Hepatocyte (in vitro differentiated cells): ENCODE data around the gene TMEM143. TPM values are rescaled to one million over a fixed set of nuclear protein-coding genes. Genes with fewer than 3 reads are reported as not detected.

Experiments
- DNase-seq: peaks from one replicate; pipeline ENCODE4 v3.0.0-alpha.2; 2016; ENCODE audit warnings: low spot score
- H2AFZ ChIP-seq: fragments of 200-600 bp; sonication (generic); 2 replicates; pipeline ENCODE4 v1.6.0; 2016; ENCODE audit warnings: antibody characterized with exemption, mild to moderate bottlenecking
- H3K27ac ChIP-seq: fragments of 200-600 bp; sonication (generic); 2 replicates; pipeline ENCODE4 v1.5.1; 2016; ENCODE audit warnings: mild to moderate bottlenecking
- H3K27me3 ChIP-seq: fragments of 200-600 bp; sonication (generic); 2 replicates; pipeline ENCODE4 v1.6.1; 2016
- H3K36me3 ChIP-seq: fragments of 200-600 bp; sonication (generic); replicated peaks from 2 replicates; pipeline ENCODE4 v1.5.1; 2016; ENCODE audit warnings: low read depth; ENCODE audit not compliant: insufficient read depth
- H3K4me1 ChIP-seq: fragments of 200-600 bp; sonication (generic); 2 replicates; pipeline ENCODE4 v1.5.1; 2016; ENCODE audit warnings: mild to moderate bottlenecking, moderate library complexity; ENCODE audit not compliant: insufficient read depth
- H3K4me2 ChIP-seq: fragments of 200-600 bp; sonication (generic); 2 replicates; pipeline ENCODE4 v1.6.0; 2016
- H3K4me3 ChIP-seq: fragments of 200-600 bp; sonication (generic); 2 replicates; pipeline ENCODE4 v1.5.1; 2016; ENCODE audit warnings: mild to moderate bottlenecking
- H3K79me2 ChIP-seq: fragments of 200-600 bp; sonication (generic); 2 replicates; pipeline ENCODE4 v1.6.0; 2017; ENCODE audit warnings: mild to moderate bottlenecking
- H3K9me2 ChIP-seq: fragments of 200-600 bp; sonication (generic); replicated peaks from 2 replicates; pipeline ENCODE4 v1.6.0; 2017; ENCODE audit warnings: mild to moderate bottlenecking; ENCODE audit not compliant: insufficient read depth
- H3K9me3 ChIP-seq: fragments of 200-600 bp; sonication (generic); 2 replicates; pipeline ENCODE4 v1.5.1; 2016; ENCODE audit warnings: low read depth, mild to moderate bottlenecking
- H4K20me1 ChIP-seq: fragments of 200-600 bp; sonication (generic); 2 replicates; pipeline ENCODE4 v1.6.0; 2016; ENCODE audit warnings: mild to moderate bottlenecking; ENCODE audit not compliant: insufficient read depth, poor library complexity, severe bottlenecking
- EZH2 ChIP-seq: fragments of 200-600 bp; sonication (generic); IDR thresholded peaks from 2 replicates; pipeline ENCODE4 v1.6.1; 2016; ENCODE audit warnings: antibody characterized with exemption, mild to moderate bottlenecking, borderline replicate concordance
- EZH2phosphoT487 ChIP-seq: fragments of 200-600 bp; sonication (generic); IDR thresholded peaks from one replicate; pipeline ENCODE4 v1.6.1; 2018; ENCODE audit warnings: antibody characterized with exemption, mild to moderate bottlenecking, low read depth, moderate library complexity; ENCODE audit not compliant: unreplicated experiment, severe bottlenecking
- WGBS: methylation state at CpG from one replicate; pipeline ENCODE4 v1.1.6; 2016; ENCODE audit warnings: low lambda C conversion rate; ENCODE audit errors: missing lambda C conversion rate; 5-methylcytosine and 5-hydroxymethylcytosine counted together
- polyA plus RNA-seq: library from polyadenylated mRNA; unstranded; fragments of >200 nt; fragmentation: Nextera tagmentation; extraction: Ambion mirVana; gene quantifications from 2 replicates; pipeline ENCODE4 v1.2.1, GENCODE V29; 2016
- total RNA-seq: library from RNA; depleted of rRNA; stranded (reverse); fragments of >200 nt; gene quantifications from 2 replicates; pipeline ENCODE4 v1.2.3, GENCODE V29; 2014
- TF ChIP-seq, protein P1 (sequence below): fragments of 200-600 bp; sonication (generic); IDR thresholded peaks from 2 replicates; pipeline ENCODE4 v1.5.1; 2016; ENCODE audit warnings: antibody characterized with exemption, mild to moderate bottlenecking; ENCODE audit not compliant: poor library complexity

The TMEM143 gene
- total and polyA plus RNA-seq, 2 experiments from 2014 or later = 5.9 to 11.2 TPM

DNA sequence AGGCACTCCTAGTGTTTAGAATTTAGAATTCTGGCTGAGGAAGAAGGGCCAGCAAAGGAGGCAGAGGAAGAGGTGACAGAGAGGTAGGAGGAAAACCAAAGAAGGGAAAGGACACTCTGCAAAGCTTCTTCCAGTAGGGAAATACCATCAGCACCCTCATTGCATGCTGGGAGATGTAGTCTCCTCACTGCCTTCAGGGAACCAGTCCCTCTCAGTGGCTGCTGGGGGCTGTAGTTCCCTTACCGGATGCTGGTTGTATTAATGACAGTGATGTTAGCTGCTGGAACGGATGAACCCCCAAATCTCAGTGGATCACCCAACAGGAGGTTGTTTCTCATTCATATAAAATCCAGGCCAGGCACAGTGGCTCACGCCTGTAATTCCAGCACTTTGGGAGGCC is 39.9 kb upstream of the TMEM143 start:
- no peak overlapping the region for H3K27ac ChIP-seq
- WGBS = 43% methylated on average over 3 of the region's 3 CpGs
- H3K4me1 ChIP-seq = no peaks in the 10 kb centered on the region
- peak; percentile 70 for DNase-seq
- H2AFZ ChIP-seq = no peak overlapping the region
- no peak for TF ChIP-seq EZH2
- no peaks in the 10 kb centered on the region for H3K36me3 ChIP-seq
- H3K79me2 ChIP-seq = no peaks in the 10 kb centered on the region
- H3K4me2 ChIP-seq = no peak overlapping the region
- no peak overlapping the region for H3K4me3 ChIP-seq
- H3K9me2 ChIP-seq = no peaks in the 10 kb centered on the region
- no peaks in the 10 kb centered on the region for H4K20me1 ChIP-seq
- no peaks in the 10 kb centered on the region for H3K9me3 ChIP-seq
- no peaks in the 10 kb centered on the region for H3K27me3 ChIP-seq

DNA sequence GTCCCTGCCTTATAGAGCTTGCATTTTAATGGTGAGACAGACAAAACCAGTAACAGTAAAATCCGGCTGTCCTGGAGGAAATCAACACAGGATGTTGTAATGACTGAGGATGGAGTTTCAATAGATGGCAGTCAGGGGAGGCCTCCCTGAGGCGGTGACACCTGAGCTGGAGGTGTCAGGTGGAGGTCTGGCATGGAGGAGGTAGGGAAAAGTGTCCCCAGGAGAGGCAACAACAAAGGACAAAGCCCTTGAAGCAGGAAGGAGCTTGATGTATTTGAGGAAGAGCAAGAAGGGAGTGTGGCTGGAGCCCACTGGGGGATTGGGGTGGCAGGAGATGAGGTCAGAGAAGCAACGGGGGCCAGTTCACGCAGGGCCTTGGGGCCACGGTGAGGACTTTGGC is 37.5 kb upstream of the TMEM143 start:
- Histone ChIP-seq H3K79me2 (no peaks in the 10 kb centered on the region), H3K4me1 (peaks cover 18% of the 10 kb centered on the region), H3K9me2 (no peaks in the 10 kb centered on the region), H3K4me2 (no peak overlapping the region), H4K20me1 (no peaks in the 10 kb centered on the region), H2AFZ (no peak overlapping the region), H3K36me3 (no peaks in the 10 kb centered on the region), H3K4me3 (no peak overlapping the region), H3K27me3 (peaks cover 17% of the 10 kb centered on the region), H3K27ac (no peak overlapping the region), H3K9me3 (no peaks in the 10 kb centered on the region)
- 90% methylated on average over 5 of the region's 5 CpGs for WGBS
- TF ChIP-seq EZH2phosphoT487 = no peak
- TF ChIP-seq, protein P1, sequence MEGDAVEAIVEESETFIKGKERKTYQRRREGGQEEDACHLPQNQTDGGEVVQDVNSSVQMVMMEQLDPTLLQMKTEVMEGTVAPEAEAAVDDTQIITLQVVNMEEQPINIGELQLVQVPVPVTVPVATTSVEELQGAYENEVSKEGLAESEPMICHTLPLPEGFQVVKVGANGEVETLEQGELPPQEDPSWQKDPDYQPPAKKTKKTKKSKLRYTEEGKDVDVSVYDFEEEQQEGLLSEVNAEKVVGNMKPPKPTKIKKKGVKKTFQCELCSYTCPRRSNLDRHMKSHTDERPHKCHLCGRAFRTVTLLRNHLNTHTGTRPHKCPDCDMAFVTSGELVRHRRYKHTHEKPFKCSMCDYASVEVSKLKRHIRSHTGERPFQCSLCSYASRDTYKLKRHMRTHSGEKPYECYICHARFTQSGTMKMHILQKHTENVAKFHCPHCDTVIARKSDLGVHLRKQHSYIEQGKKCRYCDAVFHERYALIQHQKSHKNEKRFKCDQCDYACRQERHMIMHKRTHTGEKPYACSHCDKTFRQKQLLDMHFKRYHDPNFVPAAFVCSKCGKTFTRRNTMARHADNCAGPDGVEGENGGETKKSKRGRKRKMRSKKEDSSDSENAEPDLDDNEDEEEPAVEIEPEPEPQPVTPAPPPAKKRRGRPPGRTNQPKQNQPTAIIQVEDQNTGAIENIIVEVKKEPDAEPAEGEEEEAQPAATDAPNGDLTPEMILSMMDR = no peak
- no peak for TF ChIP-seq EZH2
- no peak for DNase-seq

DNA sequence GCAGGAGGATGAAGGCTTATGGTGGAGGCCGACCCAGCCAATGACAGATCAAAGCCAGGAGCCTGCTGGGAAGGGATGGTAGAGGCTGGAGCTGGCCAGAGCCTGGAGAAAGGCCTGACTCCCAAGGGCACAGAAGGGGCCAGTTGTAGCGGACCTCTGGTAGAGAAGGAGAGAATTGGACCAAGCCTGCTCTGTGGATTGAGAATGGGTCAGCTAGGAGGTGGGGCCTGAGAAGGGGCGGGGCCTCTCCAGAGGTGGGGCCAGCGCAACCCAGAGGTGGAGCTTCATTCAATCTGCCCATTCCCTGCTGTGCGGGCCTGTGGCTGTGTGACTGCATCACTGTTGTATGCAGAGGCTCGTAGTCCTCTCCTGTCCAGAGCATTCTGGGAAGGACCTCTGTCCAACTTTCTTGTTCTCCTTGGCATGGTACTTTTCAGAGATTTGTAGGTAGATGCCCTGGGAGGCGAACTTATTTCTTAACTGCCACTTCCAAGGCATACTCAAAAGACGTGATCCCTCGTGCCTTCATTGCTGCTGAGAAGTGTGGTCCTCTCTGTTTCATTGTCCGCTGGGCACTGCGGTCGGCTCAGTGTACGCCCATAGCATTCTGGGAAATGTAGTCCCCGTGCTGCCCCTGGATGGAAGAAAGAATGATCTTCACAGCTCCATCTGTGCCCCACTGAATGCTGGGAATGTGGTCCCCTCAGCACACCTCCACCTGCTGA is 36.4 kb upstream of the TMEM143 start:
- WGBS = 38% methylated on average over 14 of the region's 14 CpGs
- DNase-seq = peak; percentile 70
- Histone ChIP-seq H4K20me1 (no peaks in the 10 kb centered on the region), H3K9me2 (no peaks in the 10 kb centered on the region), H3K27me3 (peaks cover 28% of the 10 kb centered on the region), H3K36me3 (no peaks in the 10 kb centered on the region), H3K4me1 (peaks cover 23% of the 10 kb centered on the region), H3K9me3 (no peaks in the 10 kb centered on the region), H3K4me3 (no peak overlapping the region), H3K27ac (peak overlapping the region; percentile 37), H3K4me2 (peak overlapping the region; percentile 73), H3K79me2 (no peaks in the 10 kb centered on the region), H2AFZ (peak overlapping the region; percentile 79)
- TF ChIP-seq EZH2phosphoT487 = no peak

DNA sequence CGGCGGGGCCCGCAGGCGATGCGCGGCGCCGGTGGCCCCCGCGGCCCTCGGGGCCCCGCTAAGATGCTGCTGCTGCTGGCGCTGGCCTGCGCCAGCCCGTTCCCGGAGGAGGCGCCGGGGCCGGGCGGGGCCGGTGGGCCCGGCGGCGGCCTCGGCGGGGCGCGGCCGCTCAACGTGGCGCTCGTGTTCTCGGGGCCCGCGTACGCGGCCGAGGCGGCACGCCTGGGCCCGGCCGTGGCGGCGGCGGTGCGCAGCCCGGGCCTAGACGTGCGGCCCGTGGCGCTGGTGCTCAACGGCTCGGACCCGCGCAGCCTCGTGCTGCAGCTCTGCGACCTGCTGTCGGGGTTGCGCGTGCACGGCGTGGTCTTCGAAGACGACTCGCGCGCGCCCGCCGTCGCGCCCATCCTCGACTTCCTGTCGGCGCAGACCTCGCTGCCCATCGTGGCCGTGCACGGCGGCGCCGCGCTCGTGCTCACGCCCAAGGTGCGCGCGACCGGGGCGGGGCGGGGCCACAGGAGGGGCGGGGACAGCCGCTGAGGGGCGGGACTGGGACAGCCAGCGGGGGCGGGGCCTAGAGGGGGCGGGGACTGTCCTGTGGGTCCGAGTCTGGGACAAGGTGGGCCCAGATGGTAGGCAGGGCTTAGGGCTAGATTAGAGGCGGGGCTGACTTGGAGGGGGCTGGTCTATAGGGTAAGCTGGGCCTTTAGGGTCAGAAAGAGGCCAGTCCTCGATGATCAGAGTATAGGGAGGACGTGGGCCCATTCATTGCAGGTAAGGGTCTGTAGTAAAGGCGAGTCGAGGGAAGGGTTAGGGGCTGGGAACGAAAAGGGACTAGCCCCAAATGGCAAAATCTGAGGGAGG is 34.9 kb upstream of the TMEM143 start:
- Histone ChIP-seq H4K20me1 (no peaks in the 10 kb centered on the region), H3K27me3 (peaks cover 41% of the 10 kb centered on the region), H2AFZ (peak overlapping the region; percentile 78), H3K27ac (peak overlapping the region; percentile 52), H3K4me2 (peak overlapping the region; percentile 85), H3K4me1 (peaks cover 33% of the 10 kb centered on the region), H3K9me2 (no peaks in the 10 kb centered on the region), H3K79me2 (no peaks in the 10 kb centered on the region), H3K4me3 (peak overlapping the region; percentile 36), H3K36me3 (no peaks in the 10 kb centered on the region), H3K9me3 (no peaks in the 10 kb centered on the region)
- TF ChIP-seq, protein P1 = no peak
- TF ChIP-seq EZH2phosphoT487 = no peak
- TF ChIP-seq EZH2 = no peak
- peak; percentile 90 for DNase-seq
- WGBS = 11% methylated on average over 55 of the region's 104 CpGs
